Urinary bladder (tissue), 4 donors: ENCODE measurements around the gene SMARCD2. TPM values are rescaled to one million over a fixed set of nuclear protein-coding genes. Genes with fewer than 3 reads are reported as not detected.

Source experiments
- DNase-seq: peaks from one replicate; pipeline ENCODE4 v3.0.0-alpha.2; 2015; ENCODE audit errors: extremely low spot score
- H3K27ac ChIP-seq: one replicate; pipeline ENCODE4 v1.5.1; 2013; ENCODE audit warnings: low read depth, mild to moderate bottlenecking, moderate library complexity
- H3K36me3 ChIP-seq: one replicate; pipeline ENCODE4 v1.6.1; 2013; ENCODE audit warnings: mild to moderate bottlenecking, moderate library complexity; ENCODE audit not compliant: insufficient read depth
- H3K4me1 ChIP-seq: one replicate; pipeline ENCODE4 v1.6.1; 2013; ENCODE audit warnings: mild to moderate bottlenecking, moderate library complexity; ENCODE audit not compliant: insufficient read depth
- H3K4me3 ChIP-seq: one replicate; pipeline ENCODE4 v1.5.1; 2013; ENCODE audit warnings: low read depth, low read length
- WGBS: extraction: QIAGEN DNeasy Blood & Tissue Kit; methylation state at CpG from one replicate; pipeline ENCODE4 v1.1.7; 2013; 5-methylcytosine and 5-hydroxymethylcytosine counted together
- polyA plus RNA-seq: library from polyadenylated mRNA; stranded (reverse); fragments of 200-250 nt; gene quantifications from one replicate; pipeline ENCODE4 v1.2.3, GENCODE V29; 2013
- total RNA-seq: library from RNA; depleted of rRNA; stranded (reverse); fragments of >200 nt; gene quantifications from one replicate; pipeline ENCODE4 v1.2.3, GENCODE V29; 2014
- donor health status: healthy with polysubstance abuse.
- donor health status: healthy.

The SMARCD2 gene
- total and polyA plus RNA-seq, 2 donors: 58.1 to 95.0 TPM

GRCh38 chr17:63832455-63832854 is 10.0 kb downstream of the SMARCD2 start:
- H3K4me3 ChIP-seq: no peak overlapping the region
- WGBS: 71% methylated on average over 2 of the region's 2 CpGs
- no peak overlapping the region for H3K27ac ChIP-seq
- DNase-seq: no peak
- H3K4me1 ChIP-seq: no peaks in the 10 kb centered on the region
- H3K36me3 ChIP-seq: peaks cover 4% of the 10 kb centered on the region

DNA sequence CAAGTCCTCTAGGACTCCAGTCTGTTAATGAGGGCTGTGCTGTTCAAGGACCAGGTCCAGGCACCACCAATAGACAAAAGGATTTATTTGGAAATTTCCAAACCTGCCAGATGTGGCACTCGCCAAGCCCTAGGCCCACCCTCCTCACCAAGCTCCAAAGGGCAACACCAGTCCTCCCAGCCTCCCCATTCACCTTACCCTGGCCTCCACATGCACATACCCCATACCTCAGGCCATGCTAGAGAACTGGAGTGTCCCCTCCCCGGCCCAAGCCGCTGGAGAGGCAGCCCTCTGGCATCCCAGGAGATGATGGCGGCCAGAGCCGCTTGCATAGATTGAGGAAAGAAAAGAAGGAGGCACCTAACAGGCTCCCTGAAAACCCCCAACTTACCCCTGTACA is 10.5 kb downstream of the SMARCD2 start:
- DNase-seq: no peak
- peaks cover 4% of the 10 kb centered on the region for H3K36me3 ChIP-seq
- H3K27ac ChIP-seq: no peak overlapping the region
- no peak overlapping the region for H3K4me3 ChIP-seq
- no peaks in the 10 kb centered on the region for H3K4me1 ChIP-seq
- 87% methylated on average over 5 of the region's 5 CpGs for WGBS

GRCh38 chr17:63831505-63831904 is 11.0 kb downstream of the SMARCD2 start:
- Histone ChIP-seq H3K27ac (no peak overlapping the region), H3K4me1 (no peaks in the 10 kb centered on the region), H3K36me3 (peaks cover 4% of the 10 kb centered on the region), H3K4me3 (no peak overlapping the region)
- 79% methylated on average over 8 of the region's 8 CpGs for WGBS
- no peak for DNase-seq

GRCh38 chr17:63830904-63831491 is 11.5 kb downstream of the SMARCD2 start:
- H3K27ac ChIP-seq: no peak overlapping the region

DNA sequence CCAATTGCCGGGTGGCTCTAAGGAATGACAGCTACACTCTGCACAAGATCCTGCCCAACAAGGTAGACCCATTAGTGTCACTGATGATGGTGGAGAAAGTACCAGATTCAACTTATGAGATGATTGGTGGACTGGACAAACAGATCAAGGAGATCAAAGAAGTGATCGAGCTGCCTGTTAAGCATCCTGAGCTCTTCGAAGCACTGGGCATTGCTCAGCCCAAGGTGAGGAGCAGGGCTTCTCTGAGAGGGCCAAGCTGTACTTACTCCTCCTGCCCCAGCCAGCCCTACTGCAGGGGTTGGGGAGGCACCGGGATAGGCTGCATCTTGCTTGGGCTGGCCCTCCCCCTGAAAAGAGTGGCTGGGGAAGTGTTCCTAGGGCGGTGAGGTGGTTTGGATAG is 12.2 kb downstream of the SMARCD2 start:
- no peak overlapping the region for H3K27ac ChIP-seq
- WGBS: 90% methylated on average over 5 of the region's 5 CpGs
- DNase-seq: no peak
- no peak overlapping the region for H3K4me3 ChIP-seq
- peaks cover 4% of the 10 kb centered on the region for H3K36me3 ChIP-seq
- no peaks in the 10 kb centered on the region for H3K4me1 ChIP-seq

More at GRCh38 chr17:63830904-63831491, 11.5 kb downstream of the SMARCD2 start:
- Histone ChIP-seq H3K4me3 (no peak overlapping the region), H3K4me1 (no peaks in the 10 kb centered on the region), H3K36me3 (peaks cover 4% of the 10 kb centered on the region)
- no peak for DNase-seq
- 85% methylated on average over 15 of the region's 15 CpGs for WGBS

- DNase-seq: no peak
- WGBS: 93% methylated on average over 3 of the region's 3 CpGs
- no peak overlapping the region for H3K27ac ChIP-seq
- no peak overlapping the region for H3K4me3 ChIP-seq
- H3K4me1 ChIP-seq: no peaks in the 10 kb centered on the region
- H3K36me3 ChIP-seq: peaks cover 4% of the 10 kb centered on the region
These were observed 13.5 kb downstream of the SMARCD2 start for GRCh38 chr17:63828936-63829335.

DNA sequence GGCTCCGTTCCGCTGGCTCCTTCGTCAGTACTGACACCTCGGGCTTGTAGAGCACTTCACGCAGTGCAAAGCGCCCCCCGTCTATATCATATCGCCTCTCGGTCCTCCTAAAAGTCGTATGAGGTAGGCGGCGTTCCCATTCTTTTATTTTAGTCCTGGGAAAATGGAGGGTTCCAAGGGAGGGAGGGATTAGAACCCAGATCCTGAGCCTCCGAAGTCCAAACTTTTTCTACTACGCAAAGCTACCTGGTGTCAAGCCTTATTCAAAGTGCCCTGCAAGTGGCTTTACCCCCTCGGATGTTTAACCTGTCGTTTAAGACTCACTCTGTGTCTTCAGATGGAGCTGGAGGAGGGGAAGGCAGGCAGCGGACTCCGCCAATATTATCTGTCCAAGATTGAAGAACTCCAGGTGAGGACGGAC is 14.7 kb downstream of the SMARCD2 start:
- no peak for DNase-seq
- H3K4me3 ChIP-seq: peak overlapping the region; percentile 70
- no peaks in the 10 kb centered on the region for H3K4me1 ChIP-seq
- H3K36me3 ChIP-seq: peaks cover 4% of the 10 kb centered on the region
- WGBS: 1% methylated on average over 19 of the region's 19 CpGs
- H3K27ac ChIP-seq: peak overlapping the region; percentile 70

DNA sequence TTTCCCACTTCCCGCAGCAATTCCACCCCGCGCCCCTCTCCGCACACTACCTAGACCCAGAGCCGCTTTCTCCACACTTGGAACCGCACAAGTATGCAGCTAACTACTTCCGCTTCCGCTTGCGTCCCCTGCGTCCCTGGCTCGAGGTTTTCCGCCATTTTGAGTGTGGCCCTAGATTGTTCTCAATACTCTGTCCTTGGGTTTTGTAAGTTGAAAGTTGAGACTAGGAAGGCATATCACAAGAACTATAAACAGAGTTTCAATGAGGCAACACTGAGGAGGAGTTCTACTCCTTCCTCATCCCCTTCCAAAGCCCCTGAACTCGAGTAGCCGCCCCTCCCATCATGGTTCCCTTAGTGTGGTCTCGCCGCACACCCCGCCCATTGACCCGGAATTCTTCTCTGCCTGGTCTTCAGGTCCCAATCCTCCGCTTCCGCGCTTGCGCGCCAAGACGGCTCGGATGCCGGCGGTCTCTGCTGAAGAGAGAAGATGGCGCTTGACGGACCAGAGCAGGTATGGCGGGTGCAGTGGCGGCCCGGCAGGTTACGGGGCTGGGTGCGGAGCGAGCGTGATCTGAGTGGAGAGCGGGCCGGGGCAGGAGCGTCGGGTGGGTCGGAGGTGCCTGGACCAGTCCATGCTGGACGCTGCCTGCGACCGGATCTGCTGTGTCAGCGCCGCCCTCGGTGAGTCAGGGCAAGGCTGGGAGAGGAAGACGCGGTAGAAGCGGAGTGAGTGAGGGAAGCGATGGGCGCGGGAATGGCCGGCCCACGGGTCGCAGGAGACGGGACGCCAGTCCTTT is 15.3 kb downstream of the SMARCD2 start, which contains the start of the genes FTSJ3 and PSMC5:
Gene FTSJ3, minus strand, starts transcription at position 662 of the 799 bp plus-strand sequence. CDS start 761 bp downstream, outside the sequence.
Gene PSMC5, plus strand, starts transcription at position 430 of the 799 bp plus-strand sequence. Its CDS starts 60 bp downstream, at position 490.
- Histone ChIP-seq H3K4me3 (peak within 1 kb of the TSS; percentile 70), H3K27ac (peak within 1 kb of the TSS; percentile 70), H3K36me3 (no peaks in the 10 kb centered on the region), H3K4me1 (no peaks in the 10 kb centered on the region)
- WGBS: under 1% methylated on average over 58 of the region's 58 CpGs
- DNase-seq: peak; percentile 94

- Histone ChIP-seq H3K36me3 (no peaks in the 10 kb centered on the region), H3K4me3 (peak overlapping the region; percentile 70), H3K4me1 (no peaks in the 10 kb centered on the region), H3K27ac (peak overlapping the region; percentile 70)
- no peak for DNase-seq
- WGBS: under 1% methylated on average over 31 of the region's 31 CpGs
These were observed 15.9 kb downstream of the SMARCD2 start for GRCh38 chr17:63826468-63827001.

DNA sequence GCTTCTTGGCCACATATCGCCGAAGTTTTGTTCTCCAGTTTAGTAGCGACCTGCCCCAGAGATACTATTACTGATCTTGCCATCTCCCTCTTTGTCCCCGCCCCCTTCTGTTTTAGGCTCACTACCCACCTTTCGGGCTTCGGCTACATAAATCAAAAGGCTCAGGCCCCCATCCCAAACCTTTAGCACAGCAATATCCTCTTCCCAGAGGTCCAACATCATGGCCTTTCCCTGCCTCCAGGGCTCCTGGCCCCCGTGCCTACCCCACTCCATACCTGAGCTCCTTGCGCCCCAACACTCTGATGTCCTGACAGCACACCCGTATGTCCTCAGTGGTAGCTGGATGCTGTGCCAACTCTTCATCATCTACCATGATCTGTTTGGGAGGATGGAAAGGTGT is 18.1 kb downstream of the SMARCD2 start:
- Histone ChIP-seq H3K36me3 (peaks cover 4% of the 10 kb centered on the region), H3K4me1 (no peaks in the 10 kb centered on the region), H3K4me3 (no peak overlapping the region), H3K27ac (no peak overlapping the region)
- 94% methylated on average over 9 of the region's 9 CpGs for WGBS
- DNase-seq: no peak

- Histone ChIP-seq H3K4me3 (no peak overlapping the region), H3K27ac (no peak overlapping the region), H3K4me1 (no peaks in the 10 kb centered on the region), H3K36me3 (peaks cover 5% of the 10 kb centered on the region)
- WGBS: 94% methylated on average over 13 of the region's 13 CpGs
- no peak for DNase-seq
These were observed 18.7 kb downstream of the SMARCD2 start for GRCh38 chr17:63823659-63824331.

DNA sequence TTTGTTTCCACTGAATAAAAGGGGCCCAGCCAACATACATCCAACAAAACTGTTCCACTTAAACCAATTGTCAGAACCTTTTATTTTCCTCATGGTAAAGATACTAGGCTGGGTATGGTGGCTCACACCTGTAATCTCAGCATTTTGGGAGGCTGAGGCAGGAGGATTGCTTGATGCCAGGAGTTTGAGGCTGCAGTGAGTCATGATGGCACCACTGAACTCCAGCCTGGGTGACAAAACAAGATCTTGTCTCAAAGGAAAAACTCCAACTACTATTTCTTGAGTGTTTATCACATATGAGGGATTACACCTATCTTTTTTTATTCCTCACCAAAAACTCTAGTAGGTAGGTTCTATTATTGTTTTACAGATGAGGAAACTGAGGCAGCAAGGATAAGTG is 19.9 kb downstream of the SMARCD2 start:
- H3K4me3 ChIP-seq: no peak overlapping the region
- H3K4me1 ChIP-seq: no peaks in the 10 kb centered on the region
- H3K36me3 ChIP-seq: peaks cover 9% of the 10 kb centered on the region
- no peak overlapping the region for H3K27ac ChIP-seq
- DNase-seq: no peak

GRCh38 chr17:63821804-63822203 is 20.7 kb downstream of the SMARCD2 start:
- Histone ChIP-seq H3K36me3 (peaks cover 10% of the 10 kb centered on the region), H3K27ac (no peak overlapping the region), H3K4me1 (no peaks in the 10 kb centered on the region), H3K4me3 (no peak overlapping the region)
- DNase-seq: no peak
- 76% methylated on average over 6 of the region's 6 CpGs for WGBS
